Measurements from ENCODE around the gene SGCD. TPM values are rescaled to one million over a fixed set of nuclear protein-coding genes. Genes with fewer than 3 reads are reported as not detected.

SGCD gene
- polyA plus RNA-seq, 1 donor (not counting 4 experiments of a cell fraction or from before 2014, with no cell fraction given), result not detected

DNA sequence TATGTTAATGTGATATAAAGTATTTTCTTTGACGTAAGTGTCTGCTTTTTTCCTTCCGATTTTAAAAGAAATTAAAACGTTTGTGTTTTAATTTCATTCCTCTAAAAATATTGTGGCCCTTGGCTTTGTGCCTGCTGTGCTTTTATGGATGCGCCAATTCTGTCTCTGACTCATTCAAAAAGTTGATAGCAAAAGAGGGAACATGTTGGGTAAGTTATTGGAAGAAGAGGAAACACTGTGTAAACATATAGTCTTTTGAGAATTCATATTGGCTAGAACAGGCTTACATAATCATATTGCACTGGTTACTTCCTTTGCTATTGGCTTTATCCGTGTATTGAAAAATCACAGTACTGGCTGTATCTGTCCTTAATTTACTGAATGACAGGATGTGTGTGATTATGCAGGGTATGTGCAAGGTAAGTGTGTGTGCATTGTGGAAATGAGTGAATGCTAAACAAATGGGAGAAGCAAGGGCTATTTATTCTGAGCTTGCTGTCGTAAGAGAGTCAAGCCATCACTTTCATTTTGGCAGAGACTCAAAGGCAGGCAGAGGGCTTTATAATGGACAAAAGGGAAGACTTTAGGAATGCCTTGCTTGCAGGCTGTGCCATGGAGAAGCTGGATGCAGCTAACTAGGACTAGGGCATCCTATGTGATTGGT, 67.8 kb downstream of the SGCD start:
- Histone ChIP-seq H3K79me2 (ENCODE audit: control insufficient read depth, insufficient read depth, low read length) (no peaks in the 10 kb centered on the region), H3K4me1 (ENCODE audit: control insufficient read depth, extremely low read depth, insufficient read depth, low read length) (no peaks in the 10 kb centered on the region), H2AFZ (ENCODE audit: control insufficient read depth, low read length) (no peak overlapping the region), H4K20me1 (ENCODE audit: control insufficient read depth, extremely low read depth, insufficient read depth, low read length) (no peaks in the 10 kb centered on the region), H3K9me3 (ENCODE audit: control insufficient read depth, low read depth, low read length) (no peaks in the 10 kb centered on the region), H3K27ac (ENCODE audit: control insufficient read depth, insufficient read depth, low read length) (no peak overlapping the region), H3K27me3 (ENCODE audit: control insufficient read depth, extremely low read depth, insufficient read depth, low read length) (no peaks in the 10 kb centered on the region), H3K4me2 (ENCODE audit: control insufficient read depth, extremely low read depth, insufficient read depth, low read depth, low read length) (no peak overlapping the region), H3K4me3 (ENCODE audit: control insufficient read depth in 2 of 3, extremely low read depth in 1 of 3, insufficient read depth in 2 of 3, low read depth in 1 of 3, low read length in 3 of 3) (no peak overlapping the region), H3K36me3 (ENCODE audit: control insufficient read depth in 2 of 2, extremely low read depth in 1 of 2, insufficient read depth in 2 of 2, low read length in 2 of 2) (no peaks in the 10 kb centered on the region), H3K9ac (ENCODE audit: control insufficient read depth, extremely low read depth, insufficient read depth, low read length) (no peak overlapping the region), H3K9me1 (ENCODE audit: control insufficient read depth, extremely low read depth, insufficient read depth, low read length) (no peaks in the 10 kb centered on the region)
- TF ChIP-seq EZH2 (IDR thresholded peaks at IDR 0.05; ENCODE audit: low read length), result no peak
- TF ChIP-seq, protein P1, sequence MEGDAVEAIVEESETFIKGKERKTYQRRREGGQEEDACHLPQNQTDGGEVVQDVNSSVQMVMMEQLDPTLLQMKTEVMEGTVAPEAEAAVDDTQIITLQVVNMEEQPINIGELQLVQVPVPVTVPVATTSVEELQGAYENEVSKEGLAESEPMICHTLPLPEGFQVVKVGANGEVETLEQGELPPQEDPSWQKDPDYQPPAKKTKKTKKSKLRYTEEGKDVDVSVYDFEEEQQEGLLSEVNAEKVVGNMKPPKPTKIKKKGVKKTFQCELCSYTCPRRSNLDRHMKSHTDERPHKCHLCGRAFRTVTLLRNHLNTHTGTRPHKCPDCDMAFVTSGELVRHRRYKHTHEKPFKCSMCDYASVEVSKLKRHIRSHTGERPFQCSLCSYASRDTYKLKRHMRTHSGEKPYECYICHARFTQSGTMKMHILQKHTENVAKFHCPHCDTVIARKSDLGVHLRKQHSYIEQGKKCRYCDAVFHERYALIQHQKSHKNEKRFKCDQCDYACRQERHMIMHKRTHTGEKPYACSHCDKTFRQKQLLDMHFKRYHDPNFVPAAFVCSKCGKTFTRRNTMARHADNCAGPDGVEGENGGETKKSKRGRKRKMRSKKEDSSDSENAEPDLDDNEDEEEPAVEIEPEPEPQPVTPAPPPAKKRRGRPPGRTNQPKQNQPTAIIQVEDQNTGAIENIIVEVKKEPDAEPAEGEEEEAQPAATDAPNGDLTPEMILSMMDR (optimal IDR thresholded peaks at IDR 0.05 in 1 of 3, IDR thresholded peaks at IDR 0.05 in 1 of 3, conservative IDR thresholded peaks at IDR 0.05 in 1 of 3; ENCODE audit: extremely low read depth in 1 of 3, insufficient read depth in 2 of 3, low read length in 3 of 3), result no peak
- dilution Hi-C loops (cut with MboI; ENCODE audit: extremely low pct_ligation_motif_present, low sequenced_read_pairs), result no loop called here
- DNase-seq (ENCODE audit: low read depth, low spot score), result no peak
- no peak for FAIRE-seq

- Histone ChIP-seq H3K9me3 (ENCODE audit: control insufficient read depth, low read depth, low read length) (no peaks in the 10 kb centered on the region), H3K36me3 (ENCODE audit: control insufficient read depth in 2 of 2, extremely low read depth in 1 of 2, insufficient read depth in 2 of 2, low read length in 2 of 2) (no peaks in the 10 kb centered on the region), H3K79me2 (ENCODE audit: control insufficient read depth, insufficient read depth, low read length) (no peaks in the 10 kb centered on the region), H3K4me2 (ENCODE audit: control insufficient read depth, extremely low read depth, insufficient read depth, low read depth, low read length) (no peak overlapping the region), H3K4me3 (ENCODE audit: control insufficient read depth in 2 of 3, extremely low read depth in 1 of 3, insufficient read depth in 2 of 3, low read depth in 1 of 3, low read length in 3 of 3) (no peak overlapping the region), H3K9ac (ENCODE audit: control insufficient read depth, extremely low read depth, insufficient read depth, low read length) (no peak overlapping the region), H4K20me1 (ENCODE audit: control insufficient read depth, extremely low read depth, insufficient read depth, low read length) (no peaks in the 10 kb centered on the region), H3K27me3 (ENCODE audit: control insufficient read depth, extremely low read depth, insufficient read depth, low read length) (no peaks in the 10 kb centered on the region), H3K27ac (ENCODE audit: control insufficient read depth, insufficient read depth, low read length) (no peak overlapping the region), H3K9me1 (ENCODE audit: control insufficient read depth, extremely low read depth, insufficient read depth, low read length) (no peaks in the 10 kb centered on the region), H2AFZ (ENCODE audit: control insufficient read depth, low read length) (no peak overlapping the region), H3K4me1 (ENCODE audit: control insufficient read depth, extremely low read depth, insufficient read depth, low read length) (no peaks in the 10 kb centered on the region)
- DNase-seq (ENCODE audit: low read depth, low spot score) (no peak), FAIRE-seq (no peak)
- TF ChIP-seq, protein P1 (optimal IDR thresholded peaks at IDR 0.05 in 1 of 3, IDR thresholded peaks at IDR 0.05 in 1 of 3, conservative IDR thresholded peaks at IDR 0.05 in 1 of 3; ENCODE audit: extremely low read depth in 1 of 3, insufficient read depth in 2 of 3, low read length in 3 of 3), result no peak
- no peak for TF ChIP-seq EZH2 (IDR thresholded peaks at IDR 0.05; ENCODE audit: low read length)
- dilution Hi-C loops (cut with MboI; ENCODE audit: extremely low pct_ligation_motif_present, low sequenced_read_pairs), result no loop called here
These were observed 68.3 kb downstream of the SGCD start for GRCh38 chr5:156395306-156395675.
